Thymus (tissue), 11 donors: ENCODE measurements around the gene SCYGR7. TPM values are rescaled to one million over a fixed set of nuclear protein-coding genes. Genes with fewer than 3 reads are reported as not detected.
"Not testable (repeated sequence)": the region's sequence is repeated elsewhere in the genome, so short reads cannot be mapped to it uniquely, and the experiment has no call there.

Experiments
- DNase-seq, 9 donors: peaks; one replicate each; pipeline ENCODE4 v3.0.0-alpha.2; 2013; ENCODE audit warnings: low spot score in 9 of 9, low read depth in 6 of 9, missing footprints in 1 of 9
- H3K27ac ChIP-seq, 2 donors: one replicate each; pipeline ENCODE4 v1.5.1; 2013; ENCODE audit warnings: control low read depth in 1 of 2, low read depth in 1 of 2, low read length in 1 of 2, mild to moderate bottlenecking in 1 of 2, moderate library complexity in 1 of 2
- H3K27me3 ChIP-seq, 2 donors: one replicate each; pipeline ENCODE4 v1.5.1; 2013; ENCODE audit warnings: low read length in 1 of 2; ENCODE audit not compliant: control insufficient read depth in 2 of 2, insufficient read depth in 1 of 2
- H3K36me3 ChIP-seq, 2 donors: one replicate each; pipeline ENCODE4 v1.5.1; 2013; ENCODE audit warnings: low read length in 1 of 2, mild to moderate bottlenecking in 1 of 2, moderate library complexity in 1 of 2; ENCODE audit not compliant: control insufficient read depth in 2 of 2, insufficient read depth in 2 of 2
- H3K4me1 ChIP-seq, 2 donors: one replicate each; pipeline ENCODE4 v1.5.1; 2013; ENCODE audit warnings: low read length in 2 of 2; ENCODE audit not compliant: control insufficient read depth in 2 of 2, insufficient read depth in 2 of 2
- H3K4me3 ChIP-seq, 2 donors: one replicate each; pipeline ENCODE4 v1.5.1; 2013; ENCODE audit warnings: low read length in 2 of 2, control low read depth in 1 of 2, mild to moderate bottlenecking in 1 of 2
- H3K9me3 ChIP-seq, 2 donors: one replicate each; pipeline ENCODE4 v1.5.1; 2013; ENCODE audit warnings: low read length in 1 of 2, mild to moderate bottlenecking in 1 of 2; ENCODE audit not compliant: control insufficient read depth in 2 of 2, insufficient read depth in 1 of 2
- WGBS: extraction: QIAGEN DNeasy Blood & Tissue Kit; methylation state at CpG from one replicate; pipeline ENCODE4 v1.1.7; 2013; 5-methylcytosine and 5-hydroxymethylcytosine counted together
- polyA plus RNA-seq: library from polyadenylated mRNA; stranded (reverse); fragments of 200-250 nt; gene quantifications from one replicate; pipeline ENCODE4 v1.2.3, GENCODE V29; 2013
- total RNA-seq: library from RNA; stranded (reverse); fragments of 120-200 nt; gene quantifications from one replicate; pipeline ENCODE4 v1.2.4, GENCODE V29; 2013
- donor health status: healthy.

SCYGR7 gene
- total and polyA plus RNA-seq, 2 donors = not detected

- not testable (repeated sequence) for DNase-seq, H3K27me3 ChIP-seq, H3K9me3 ChIP-seq, H3K4me1 ChIP-seq, H3K27ac ChIP-seq, H3K4me3 ChIP-seq, H3K36me3 ChIP-seq
- WGBS = 86% methylated on average over 7 of the region's 7 CpGs
Measured at GRCh38 chr2:227740705-227741104, 12.6 kb downstream of the SCYGR7 start.

GRCh38 chr2:227745594-227745993 lies 17.5 kb downstream of the SCYGR7 start, which contains the start of gene SCYGR8:
Gene SCYGR8 (plus strand): TSS chr2:227745894. CDS start chr2:227745894, 0 bp downstream.
- Histone ChIP-seq H3K4me1 (no peaks in the 10 kb centered on the region), H3K27me3 (no peaks in the 10 kb centered on the region)
- 90% methylated on average over 7 of the region's 9 CpGs for WGBS

GRCh38 chr2:227748079-227748478 lies 19.9 kb downstream of the SCYGR7 start:
- H3K27me3 ChIP-seq = no peaks in the 10 kb centered on the region
- no peaks in the 10 kb centered on the region for H3K36me3 ChIP-seq
- no peaks in the 10 kb centered on the region for H3K4me1 ChIP-seq
- no peak overlapping the region for H3K4me3 ChIP-seq
- no peak for DNase-seq
- 92% methylated on average over 6 of the region's 6 CpGs for WGBS
- H3K9me3 ChIP-seq = no peaks in the 10 kb centered on the region
- H3K27ac ChIP-seq = no peak overlapping the region

More at GRCh38 chr2:227745594-227745993, 17.5 kb downstream of the SCYGR7 start, which contains the start of gene SCYGR8:
- Histone ChIP-seq H3K9me3 (no peaks in the 10 kb centered on the region), H3K27ac (no peak within 1 kb of the TSS), H3K4me3 (no peak within 1 kb of the TSS), H3K36me3 (no peaks in the 10 kb centered on the region)
- DNase-seq = no peak

- not testable (repeated sequence) for H3K9me3 ChIP-seq, H3K27ac ChIP-seq, DNase-seq, H3K36me3 ChIP-seq, H3K4me3 ChIP-seq, H3K27me3 ChIP-seq, H3K4me1 ChIP-seq
- 84% methylated on average over 4 of the region's 4 CpGs for WGBS
Measured at GRCh38 chr2:227756261-227756660, 28.1 kb downstream of the SCYGR7 start.

- Histone ChIP-seq H3K27me3 (no peaks in the 10 kb centered on the region), H3K27ac (no peak overlapping the region), H3K4me1 (no peaks in the 10 kb centered on the region), H3K36me3 (no peaks in the 10 kb centered on the region), H3K4me3 (no peak overlapping the region), H3K9me3 (no peaks in the 10 kb centered on the region)
- DNase-seq = no peak
- WGBS = 80% methylated on average over 13 of the region's 13 CpGs
Measured at GRCh38 chr2:227759411-227760118, 31.4 kb downstream of the SCYGR7 start.

- no peaks in the 10 kb centered on the region for H3K36me3 ChIP-seq
- WGBS = 93% methylated on average over 6 of the region's 6 CpGs
- no peak for DNase-seq
- H3K9me3 ChIP-seq = no peaks in the 10 kb centered on the region
- H3K27ac ChIP-seq = no peak overlapping the region
- no peak overlapping the region for H3K4me3 ChIP-seq
- H3K27me3 ChIP-seq = no peaks in the 10 kb centered on the region
- H3K4me1 ChIP-seq = no peaks in the 10 kb centered on the region
Measured at GRCh38 chr2:227761740-227762476, 33.8 kb downstream of the SCYGR7 start.

GRCh38 chr2:227765788-227766372 lies 37.7 kb downstream of the SCYGR7 start:
- Histone ChIP-seq H3K27me3 (no peaks in the 10 kb centered on the region), H3K9me3 (no peaks in the 10 kb centered on the region), H3K4me3 (no peak overlapping the region), H3K27ac (no peak overlapping the region), H3K36me3 (no peaks in the 10 kb centered on the region), H3K4me1 (no peaks in the 10 kb centered on the region)
- DNase-seq = no peak
- 88% methylated on average over 4 of the region's 4 CpGs for WGBS

GRCh38 chr2:227766373-227766883 lies 38.3 kb downstream of the SCYGR7 start:
- Histone ChIP-seq H3K27ac (no peak overlapping the region), H3K9me3 (no peaks in the 10 kb centered on the region), H3K4me1 (no peaks in the 10 kb centered on the region), H3K4me3 (no peak overlapping the region), H3K27me3 (no peaks in the 10 kb centered on the region), H3K36me3 (no peaks in the 10 kb centered on the region)
- WGBS = 36% methylated on average over 11 of the region's 11 CpGs
- peak in 7 of 9 donors; percentile 19 to 56 (median 24) for DNase-seq

GRCh38 chr2:227767830-227768229 lies 39.7 kb downstream of the SCYGR7 start:
- H3K27ac ChIP-seq = no peak overlapping the region
- H3K9me3 ChIP-seq = no peaks in the 10 kb centered on the region
- H3K27me3 ChIP-seq = no peaks in the 10 kb centered on the region
- no peaks in the 10 kb centered on the region for H3K4me1 ChIP-seq
- no peak for DNase-seq
- no peak overlapping the region for H3K4me3 ChIP-seq
- 98% methylated on average over 22 of the region's 22 CpGs for WGBS
- no peaks in the 10 kb centered on the region for H3K36me3 ChIP-seq
